Activated T-cell treated with anti-CD3 and anti-CD28 coated beads for 4 hours (primary cell): Measurements from ENCODE around the gene ELMO1.
A peak's percentile ranks its signal among the peaks of the same experiment; 100 is the strongest.

Experiments
- DNase-seq: peaks from one replicate; pipeline ENCODE4 v3.0.0-alpha.2; 2020

The ELMO1 gene

GRCh38 chr7:37467002-37467401 is 18.3 kb upstream of the ELMO1 start:
- DNase-seq, result no peak

- no peak for DNase-seq
Observed at GRCh38 chr7:37462138-37462537, 13.5 kb upstream of the ELMO1 start.

GRCh38 chr7:37455081-37455480 is 6.4 kb upstream of the ELMO1 start:
- DNase-seq, result no peak

GRCh38 chr7:37452346-37452745 is 3.7 kb upstream of the ELMO1 start:
- no peak for DNase-seq

GRCh38 chr7:37450035-37450434 is 1.4 kb upstream of the ELMO1 start:
- no peak for DNase-seq

GRCh38 chr7:37449621-37450020 is 957 bp upstream of the ELMO1 start:
- no peak for DNase-seq

GRCh38 chr7:37448011-37448635 is 541 bp downstream of the ELMO1 start:
- DNase-seq, result peak; percentile 43

GRCh38 chr7:37446371-37446770 is 2.3 kb downstream of the ELMO1 start:
- DNase-seq, result no peak

GRCh38 chr7:37445790-37446189 is 2.9 kb downstream of the ELMO1 start:
- DNase-seq, result no peak

GRCh38 chr7:37445064-37445723 is 3.5 kb downstream of the ELMO1 start:
- DNase-seq, result no peak

- no peak for DNase-seq
Observed at GRCh38 chr7:37443627-37444026, 5.0 kb downstream of the ELMO1 start.

- DNase-seq, result no peak
Observed at GRCh38 chr7:37442268-37442667, 6.4 kb downstream of the ELMO1 start.

- no peak for DNase-seq
Observed at GRCh38 chr7:37441816-37442215, 6.8 kb downstream of the ELMO1 start.

GRCh38 chr7:37441386-37441760 is 7.3 kb downstream of the ELMO1 start:
- DNase-seq, result no peak

GRCh38 chr7:37440738-37441385 is 7.8 kb downstream of the ELMO1 start:
- no peak for DNase-seq

GRCh38 chr7:37439653-37440026 is 9.0 kb downstream of the ELMO1 start:
- no peak for DNase-seq

- no peak for DNase-seq
Observed at GRCh38 chr7:37438906-37439652, 9.6 kb downstream of the ELMO1 start.

- DNase-seq, result no peak
Observed at GRCh38 chr7:37435156-37435855, 13.4 kb downstream of the ELMO1 start.

- no peak for DNase-seq
Observed at GRCh38 chr7:37434529-37434928, 14.1 kb downstream of the ELMO1 start.

- DNase-seq, result no peak
Observed at GRCh38 chr7:37433166-37433565, 15.5 kb downstream of the ELMO1 start.

- DNase-seq, result no peak
Observed at GRCh38 chr7:37432281-37432920, 16.3 kb downstream of the ELMO1 start.

GRCh38 chr7:37431413-37431812 is 17.3 kb downstream of the ELMO1 start:
- no peak for DNase-seq

GRCh38 chr7:37430640-37431039 is 18.0 kb downstream of the ELMO1 start:
- DNase-seq, result no peak
